ENCODE data around the gene ADISSP.

Gene ADISSP

DNA sequence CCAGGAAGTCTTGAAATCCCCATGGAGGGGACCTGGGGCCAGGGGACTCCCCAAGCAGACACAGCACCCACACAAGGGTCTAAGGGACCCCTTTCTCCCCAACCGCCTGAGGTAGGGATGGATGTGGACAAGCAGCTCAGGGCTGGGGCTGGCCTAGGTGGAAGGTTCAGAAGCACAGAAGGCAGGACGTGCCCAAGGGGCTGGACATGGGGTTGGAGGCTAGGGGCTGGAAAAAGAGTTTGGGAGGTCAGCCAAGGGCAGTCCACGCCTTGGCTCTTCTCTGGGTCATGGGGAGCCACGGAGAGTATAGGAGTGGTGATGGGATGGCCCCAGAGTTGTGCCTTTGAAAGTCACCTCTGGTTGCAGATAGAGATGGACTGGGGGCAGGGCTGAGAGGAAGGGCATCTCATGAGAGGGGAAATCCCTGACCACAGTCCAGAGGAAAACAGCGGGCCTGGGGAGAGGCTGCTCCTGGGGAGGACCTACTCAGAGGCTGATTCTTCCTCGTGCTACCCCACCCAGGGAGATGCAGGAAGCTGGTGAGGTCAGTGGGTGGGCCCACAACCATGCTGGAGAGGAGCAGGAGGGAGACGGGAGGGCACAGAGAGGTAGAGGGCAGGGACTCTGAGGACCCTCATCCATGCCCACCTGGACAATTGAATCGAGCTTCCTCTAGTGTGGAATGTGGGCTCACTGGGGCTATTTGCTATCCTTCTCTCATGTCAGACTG, 37.6 kb downstream of the ADISSP start:
- H3K4me3 ChIP-seq (ENCODE audit: low read depth, low read length) = no peak overlapping the region
- TF ChIP-seq, protein P1, sequence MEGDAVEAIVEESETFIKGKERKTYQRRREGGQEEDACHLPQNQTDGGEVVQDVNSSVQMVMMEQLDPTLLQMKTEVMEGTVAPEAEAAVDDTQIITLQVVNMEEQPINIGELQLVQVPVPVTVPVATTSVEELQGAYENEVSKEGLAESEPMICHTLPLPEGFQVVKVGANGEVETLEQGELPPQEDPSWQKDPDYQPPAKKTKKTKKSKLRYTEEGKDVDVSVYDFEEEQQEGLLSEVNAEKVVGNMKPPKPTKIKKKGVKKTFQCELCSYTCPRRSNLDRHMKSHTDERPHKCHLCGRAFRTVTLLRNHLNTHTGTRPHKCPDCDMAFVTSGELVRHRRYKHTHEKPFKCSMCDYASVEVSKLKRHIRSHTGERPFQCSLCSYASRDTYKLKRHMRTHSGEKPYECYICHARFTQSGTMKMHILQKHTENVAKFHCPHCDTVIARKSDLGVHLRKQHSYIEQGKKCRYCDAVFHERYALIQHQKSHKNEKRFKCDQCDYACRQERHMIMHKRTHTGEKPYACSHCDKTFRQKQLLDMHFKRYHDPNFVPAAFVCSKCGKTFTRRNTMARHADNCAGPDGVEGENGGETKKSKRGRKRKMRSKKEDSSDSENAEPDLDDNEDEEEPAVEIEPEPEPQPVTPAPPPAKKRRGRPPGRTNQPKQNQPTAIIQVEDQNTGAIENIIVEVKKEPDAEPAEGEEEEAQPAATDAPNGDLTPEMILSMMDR (IDR thresholded peaks at IDR 0.05; ENCODE audit: control insufficient read depth, extremely low read depth, insufficient read depth) = no peak
- DNase-seq (ENCODE audit: low read depth) = no peak

GRCh38 chr20:3729378-3729777, 38.2 kb downstream of the ADISSP start:
- DNase-seq (ENCODE audit: low read depth) = no peak
- TF ChIP-seq, protein P1 (IDR thresholded peaks at IDR 0.05; ENCODE audit: control insufficient read depth, extremely low read depth, insufficient read depth) = no peak
- no peak overlapping the region for H3K4me3 ChIP-seq (ENCODE audit: low read depth, low read length)

GRCh38 chr20:3728876-3729275, 38.7 kb downstream of the ADISSP start:
- TF ChIP-seq, protein P1 (IDR thresholded peaks at IDR 0.05; ENCODE audit: control insufficient read depth, extremely low read depth, insufficient read depth) = no peak
- no peak for DNase-seq (ENCODE audit: low read depth)
- H3K4me3 ChIP-seq (ENCODE audit: low read depth, low read length) = no peak overlapping the region

GRCh38 chr20:3728354-3728753, 39.2 kb downstream of the ADISSP start:
- DNase-seq (ENCODE audit: low read depth) = no peak
- TF ChIP-seq, protein P1 (IDR thresholded peaks at IDR 0.05; ENCODE audit: control insufficient read depth, extremely low read depth, insufficient read depth) = no peak
- no peak overlapping the region for H3K4me3 ChIP-seq (ENCODE audit: low read depth, low read length)

- H3K4me3 ChIP-seq (ENCODE audit: low read depth, low read length) = no peak overlapping the region
- TF ChIP-seq, protein P1 (IDR thresholded peaks at IDR 0.05; ENCODE audit: control insufficient read depth, extremely low read depth, insufficient read depth) = no peak
- no peak for DNase-seq (ENCODE audit: low read depth)
Observed at GRCh38 chr20:3727401-3728021, 40.0 kb downstream of the ADISSP start.

GRCh38 chr20:3724356-3724755, 43.2 kb downstream of the ADISSP start:
- DNase-seq (ENCODE audit: low read depth) = no peak
- no peak overlapping the region for H3K4me3 ChIP-seq (ENCODE audit: low read depth, low read length)
- TF ChIP-seq, protein P1 (IDR thresholded peaks at IDR 0.05; ENCODE audit: control insufficient read depth, extremely low read depth, insufficient read depth) = no peak
